Omental fat pad (tissue), 4 donors: ENCODE results near the gene DOCK6. TPM values are rescaled to one million over a fixed set of nuclear protein-coding genes. Genes with fewer than 3 reads are reported as not detected.

ENCODE experiments used
- ATAC-seq: fragments of 150-250 bp; one replicate; pipeline ENCODE4 v1.9.1; 2016; ENCODE audit warnings: mild to moderate bottlenecking, moderate library complexity; ENCODE audit not compliant: low FRiP score
- DNase-seq: peaks from one replicate; pipeline ENCODE4 v3.0.0-alpha.2; 2019; ENCODE audit warnings: low spot score
- CTCF ChIP-seq, 3 donors: fragments of 450-650 bp; IDR thresholded peaks; one replicate each; pipeline ENCODE4 v1.5.1; 2016 to 2017; ENCODE audit warnings: antibody characterized with exemption in 3 of 3, mild to moderate bottlenecking in 3 of 3, moderate library complexity in 2 of 3
- total RNA-seq, 4 donors: library from RNA; depleted of rRNA; stranded (reverse); fragments of >200 nt; gene quantifications; one replicate each; pipeline ENCODE4 v1.1.0, GENCODE V29; 2016

DOCK6 gene
- total RNA-seq, 4 donors from 2014 or later = 17.1 to 109 (median 41.4) TPM

GRCh38 chr19:11265177-11265784, 3.0 kb upstream of the DOCK6 start:
- no peak for ATAC-seq
- no peak for DNase-seq
- no peak for TF ChIP-seq CTCF (IDR thresholded peaks at IDR 0.05)

GRCh38 chr19:11264452-11265176, 2.3 kb upstream of the DOCK6 start:
- ATAC-seq = peak; percentile 19
- no peak for TF ChIP-seq CTCF (IDR thresholded peaks at IDR 0.05)
- DNase-seq = no peak

GRCh38 chr19:11263726-11264125, 1.4 kb upstream of the DOCK6 start:
- ATAC-seq (no peak), DNase-seq (no peak)
- TF ChIP-seq CTCF (IDR thresholded peaks at IDR 0.05) = no peak

DNA sequence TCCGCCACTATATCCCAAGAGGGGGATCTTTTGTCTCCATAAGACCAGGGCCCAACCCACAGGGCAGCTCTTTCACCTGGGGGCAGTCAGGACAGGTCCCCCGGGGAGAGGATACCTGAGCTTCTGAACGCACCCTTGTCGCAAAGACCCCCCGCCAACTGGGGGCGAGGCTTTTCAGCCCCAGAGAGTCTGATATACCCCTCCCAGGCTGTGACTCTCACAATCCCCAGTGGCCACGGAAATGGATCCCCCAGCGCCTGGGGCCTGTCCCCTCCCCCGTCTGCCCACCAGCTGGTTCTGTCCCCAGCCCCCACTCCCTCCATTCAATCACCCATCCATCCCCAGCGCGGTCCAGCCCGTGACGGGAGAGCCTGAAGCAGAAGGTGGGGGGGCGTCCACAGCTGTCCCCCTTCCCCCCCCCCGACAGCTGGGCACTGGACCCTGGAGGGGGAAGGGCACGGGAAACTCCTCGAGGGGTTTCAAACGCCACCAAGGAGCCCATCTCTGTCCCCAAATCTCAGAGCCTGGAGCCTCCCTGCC, 823 bp downstream of the DOCK6 start:
- no peak for TF ChIP-seq CTCF (IDR thresholded peaks at IDR 0.05)
- DNase-seq (no peak), ATAC-seq (no peak)

GRCh38 chr19:11260996-11261395, 1.3 kb downstream of the DOCK6 start:
- no peak for ATAC-seq
- no peak for DNase-seq
- no peak for TF ChIP-seq CTCF (IDR thresholded peaks at IDR 0.05)

- ATAC-seq = no peak
- TF ChIP-seq CTCF (IDR thresholded peaks at IDR 0.05) = no peak
- DNase-seq = no peak
These were observed 4.4 kb downstream of the DOCK6 start for GRCh38 chr19:11257846-11258380.
